ENCODE results near the gene SLC36A4. TPM values are rescaled to one million over a fixed set of nuclear protein-coding genes. Genes with fewer than 3 reads are reported as not detected.
"Not testable (repeated sequence)": the region's sequence is repeated elsewhere in the genome, so short reads cannot be mapped to it uniquely, and the experiment has no call there.

Gene SLC36A4
- polyA plus RNA-seq (ENCODE audit: insufficient read length in 12 of 12) = 10 to 100 TPM in 5 of 12 donors, 1 to 10 TPM in 6, not detected in 1; 5.7 to 12.2 (median 9.4) TPM
- long read RNA-seq, donor 1, full-length matches to known transcripts = 1 of 1 reads
- long read RNA-seq, donor 1, partial matches to known transcripts = 0 of 1 reads
- long read RNA-seq, donor 1, other reads (novel, unspliced or antisense) = 0 of 1 reads
- long read RNA-seq, donor 2, full-length matches to known transcripts = 5 of 5 reads
- long read RNA-seq, donor 2, partial matches to known transcripts = 0 of 5 reads
- long read RNA-seq, donor 2, other reads (novel, unspliced or antisense) = 0 of 5 reads
- long read RNA-seq, donor 3, full-length matches to known transcripts = 1 of 1 reads
- long read RNA-seq, donor 3, partial matches to known transcripts = 0 of 1 reads
- long read RNA-seq, donor 3, other reads (novel, unspliced or antisense) = 0 of 1 reads
- long read RNA-seq, donor 4 = 0 reads
- long read RNA-seq, donor 5 = 0 reads
- long read RNA-seq, donor 6 = 0 reads
- long read RNA-seq, donor 7 = 0 reads
- long read RNA-seq, donor 8, full-length matches to known transcripts = 1 of 1 reads
- long read RNA-seq, donor 8, partial matches to known transcripts = 0 of 1 reads
- long read RNA-seq, donor 8, other reads (novel, unspliced or antisense) = 0 of 1 reads
- long read RNA-seq, donor 9, full-length matches to known transcripts = 1 of 1 reads
- long read RNA-seq, donor 9, partial matches to known transcripts = 0 of 1 reads
- long read RNA-seq, donor 9, other reads (novel, unspliced or antisense) = 0 of 1 reads
- long read RNA-seq, donor 10 = 0 reads
- long read RNA-seq, donor 11, full-length matches to known transcripts = 2 of 2 reads
- long read RNA-seq, donor 11, partial matches to known transcripts = 0 of 2 reads
- long read RNA-seq, donor 11, other reads (novel, unspliced or antisense) = 0 of 2 reads

GRCh38 chr11:93197380-93198214, at the start of gene SLC36A4:
Gene SLC36A4 (minus strand): TSS chr11:93197991. CDS start chr11:93197832, 159 bp downstream.
- peak; percentile 85 for DNase-seq

GRCh38 chr11:93246790-93247189, 49.0 kb upstream of the SLC36A4 start:
- DNase-seq = not testable (repeated sequence)

GRCh38 chr11:93244018-93244417, 46.2 kb upstream of the SLC36A4 start:
- DNase-seq = no peak

GRCh38 chr11:93239966-93240365, 42.2 kb upstream of the SLC36A4 start:
- DNase-seq = no peak

- DNase-seq = no peak
Measured at GRCh38 chr11:93238956-93239355, 41.2 kb upstream of the SLC36A4 start.

- no peak for DNase-seq
Measured at GRCh38 chr11:93236741-93237675, 39.2 kb upstream of the SLC36A4 start.

GRCh38 chr11:93234602-93235207, 36.9 kb upstream of the SLC36A4 start:
- DNase-seq = peak; percentile 65

- no peak for DNase-seq
Measured at GRCh38 chr11:93229876-93230275, 32.1 kb upstream of the SLC36A4 start.

GRCh38 chr11:93225662-93226061, 27.9 kb upstream of the SLC36A4 start:
- DNase-seq = peak; percentile 29

GRCh38 chr11:93221539-93221938, 23.7 kb upstream of the SLC36A4 start:
- no peak for DNase-seq

GRCh38 chr11:93220078-93220477, 22.3 kb upstream of the SLC36A4 start:
- DNase-seq = no peak

- DNase-seq = no peak
Measured at GRCh38 chr11:93219440-93219839, 21.6 kb upstream of the SLC36A4 start.

- no peak for DNase-seq
Measured at GRCh38 chr11:93216511-93217101, 18.8 kb upstream of the SLC36A4 start.

- DNase-seq = no peak
Measured at GRCh38 chr11:93213622-93214021, 15.8 kb upstream of the SLC36A4 start.

- DNase-seq = no peak
Measured at GRCh38 chr11:93212094-93212493, 14.3 kb upstream of the SLC36A4 start.

GRCh38 chr11:93209466-93209865, 11.7 kb upstream of the SLC36A4 start:
- DNase-seq = no peak

- no peak for DNase-seq
Measured at GRCh38 chr11:93208663-93209270, 11.0 kb upstream of the SLC36A4 start.

GRCh38 chr11:93199616-93200015, 1.8 kb upstream of the SLC36A4 start:
- DNase-seq = no peak

- no peak for DNase-seq
Measured at GRCh38 chr11:93198215-93198845, 539 bp upstream of the SLC36A4 start.

Data from muscle of arm (tissue), 14 donors.